Sigmoid colon (tissue), 4 donors: ENCODE results near the gene PAX3.

ENCODE experiments used
- EP300 ChIP-seq, 4 donors: sonication (generic); formaldehyde crosslinking; IDR thresholded peaks; one replicate each; pipeline ENCODE4 v1.6.1; 2017; ENCODE audit warnings: antibody characterized with exemption in 4 of 4
- POLR2A ChIP-seq, 2 donors: fragments of 450-650 bp; IDR thresholded peaks; one replicate each; pipeline ENCODE4 v1.6.1; 2016; ENCODE audit warnings: antibody characterized with exemption in 2 of 2, mild to moderate bottlenecking in 2 of 2, moderate library complexity in 2 of 2
- POLR2AphosphoS5 ChIP-seq, 4 donors: sonication (generic); formaldehyde crosslinking; IDR thresholded peaks; one replicate each; pipeline ENCODE4 v1.6.1; 2017; ENCODE audit warnings: antibody characterized with exemption in 4 of 4
- TF ChIP-seq, protein P1 (sequence below), 4 experiments: fragments of 450-650 bp in 3 of 4; fragments of 200-600 bp in 1 of 4; IDR thresholded peaks; one replicate each; pipeline ENCODE4 v1.5.1; 2016 to 2019; ENCODE audit warnings: antibody characterized with exemption in 4 of 4, mild to moderate bottlenecking in 3 of 4, moderate library complexity in 2 of 4

DNA sequence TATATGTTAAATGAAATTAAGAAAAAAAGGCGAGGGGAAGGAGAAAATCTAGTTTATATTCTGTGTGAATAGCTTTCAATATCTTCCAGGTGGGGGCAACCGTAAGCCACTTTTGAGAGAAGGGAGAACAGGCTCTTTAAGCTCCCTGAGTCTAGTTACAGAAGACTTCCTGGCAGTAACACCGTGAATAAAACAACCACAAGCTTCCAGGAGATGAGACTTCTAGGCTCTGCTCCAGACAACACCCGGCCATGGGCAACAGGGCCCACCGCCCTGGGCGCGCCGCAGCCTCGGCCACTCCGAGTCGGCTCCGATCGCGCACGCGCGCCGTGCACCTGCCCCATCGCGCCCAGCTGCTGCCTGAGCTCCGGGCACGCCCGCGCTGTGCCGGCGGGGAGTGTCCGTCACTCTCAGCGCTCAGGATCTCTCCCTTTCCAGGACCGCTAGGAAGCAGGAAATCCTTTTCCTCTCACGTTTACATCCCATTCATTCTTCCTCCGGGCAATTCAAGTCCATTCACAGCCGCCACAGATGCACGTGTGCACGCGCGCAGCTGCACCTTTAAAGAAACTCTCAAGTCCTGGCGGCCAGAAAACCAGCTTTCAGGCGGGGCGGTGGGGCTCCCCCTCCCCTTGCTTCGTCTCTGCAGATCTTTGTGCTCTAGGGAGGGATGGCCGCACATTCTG is 19.4 kb upstream of the PAX3 start:
- TF ChIP-seq, protein P1, sequence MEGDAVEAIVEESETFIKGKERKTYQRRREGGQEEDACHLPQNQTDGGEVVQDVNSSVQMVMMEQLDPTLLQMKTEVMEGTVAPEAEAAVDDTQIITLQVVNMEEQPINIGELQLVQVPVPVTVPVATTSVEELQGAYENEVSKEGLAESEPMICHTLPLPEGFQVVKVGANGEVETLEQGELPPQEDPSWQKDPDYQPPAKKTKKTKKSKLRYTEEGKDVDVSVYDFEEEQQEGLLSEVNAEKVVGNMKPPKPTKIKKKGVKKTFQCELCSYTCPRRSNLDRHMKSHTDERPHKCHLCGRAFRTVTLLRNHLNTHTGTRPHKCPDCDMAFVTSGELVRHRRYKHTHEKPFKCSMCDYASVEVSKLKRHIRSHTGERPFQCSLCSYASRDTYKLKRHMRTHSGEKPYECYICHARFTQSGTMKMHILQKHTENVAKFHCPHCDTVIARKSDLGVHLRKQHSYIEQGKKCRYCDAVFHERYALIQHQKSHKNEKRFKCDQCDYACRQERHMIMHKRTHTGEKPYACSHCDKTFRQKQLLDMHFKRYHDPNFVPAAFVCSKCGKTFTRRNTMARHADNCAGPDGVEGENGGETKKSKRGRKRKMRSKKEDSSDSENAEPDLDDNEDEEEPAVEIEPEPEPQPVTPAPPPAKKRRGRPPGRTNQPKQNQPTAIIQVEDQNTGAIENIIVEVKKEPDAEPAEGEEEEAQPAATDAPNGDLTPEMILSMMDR (IDR thresholded peaks at IDR 0.05), result peak; percentile 19 to 44 (median 38)
- TF ChIP-seq POLR2AphosphoS5 (IDR thresholded peaks at IDR 0.05) (no peak), POLR2A (IDR thresholded peaks at IDR 0.05) (no peak), EP300 (IDR thresholded peaks at IDR 0.05) (no peak)
